Measurements from ENCODE around the gene EPB41L4B. TPM values are rescaled to one million over a fixed set of nuclear protein-coding genes. Genes with fewer than 3 reads are reported as not detected.

The EPB41L4B gene
- total and polyA plus RNA-seq, 2 experiments from 2014 or later: 11.0 to 32.2 TPM

GRCh38 chr9:109286571-109286977 is 34.3 kb downstream of the EPB41L4B start:
- H3K9me3 Mint-ChIP-seq: no peaks in the 10 kb centered on the region; the same call in 2 of the 3 replicates
- H3F3A ChIP-seq (replicated peaks; ENCODE audit: low read depth): no peaks in the 10 kb centered on the region
- peaks cover 7% of the 10 kb centered on the region for H3K27me3 Mint-ChIP-seq (ENCODE audit: insufficient read depth, low read depth, poor library complexity)
- no peak overlapping the region for H2AFZ ChIP-seq
- H3K79me2 ChIP-seq (replicated peaks; ENCODE audit: insufficient read depth): peaks cover 97% of the 10 kb centered on the region
- ATAC-seq (no peak), DNase-seq (ENCODE audit: low spot score) (no peak)
- no peak overlapping the region for H3K27ac ChIP-seq (ENCODE audit: low read depth)
- H3K4me3 ChIP-seq: no peak overlapping the region
- H3K27ac Mint-ChIP-seq: no peak overlapping the region
- H3K36me3 ChIP-seq (ENCODE audit: insufficient read depth): no peaks in the 10 kb centered on the region
- H4K20me1 ChIP-seq (replicated peaks; ENCODE audit: insufficient read depth): peaks cover 26% of the 10 kb centered on the region
- no peak overlapping the region for H3K4me3 Mint-ChIP-seq
- H3K4me1 ChIP-seq (ENCODE audit: insufficient read depth): peaks cover 7% of the 10 kb centered on the region
- H3K36me3 Mint-ChIP-seq (ENCODE audit: low read depth): no peaks in the 10 kb centered on the region
- TF ChIP-seq REST (IDR thresholded peaks at IDR 0.05; ENCODE audit: unreplicated experiment) (no peak), STAT1 (IDR thresholded peaks at IDR 0.05; ENCODE audit: unreplicated experiment) (no peak), EZH2 (IDR thresholded peaks at IDR 0.05; ENCODE audit: low read depth, unreplicated experiment) (no peak), POLR2AphosphoS5 (IDR thresholded peaks at IDR 0.05; ENCODE audit: low read depth) (no peak), JUNB (IDR thresholded peaks at IDR 0.05; ENCODE audit: unreplicated experiment) (no peak), CREB1 (CRISPR knock-in tag; IDR thresholded peaks at IDR 0.05; ENCODE audit: low read depth) (no peak), EZH2phosphoT487 (IDR thresholded peaks at IDR 0.05; ENCODE audit: unreplicated experiment) (no peak), ZNF114 (CRISPR knock-in tag; IDR thresholded peaks at IDR 0.05) (no peak), NANOG (IDR thresholded peaks at IDR 0.05; ENCODE audit: borderline replicate concordance) (no peak), ZNF462 (CRISPR knock-in tag; IDR thresholded peaks at IDR 0.05) (no peak)
- TF ChIP-seq, protein P1, sequence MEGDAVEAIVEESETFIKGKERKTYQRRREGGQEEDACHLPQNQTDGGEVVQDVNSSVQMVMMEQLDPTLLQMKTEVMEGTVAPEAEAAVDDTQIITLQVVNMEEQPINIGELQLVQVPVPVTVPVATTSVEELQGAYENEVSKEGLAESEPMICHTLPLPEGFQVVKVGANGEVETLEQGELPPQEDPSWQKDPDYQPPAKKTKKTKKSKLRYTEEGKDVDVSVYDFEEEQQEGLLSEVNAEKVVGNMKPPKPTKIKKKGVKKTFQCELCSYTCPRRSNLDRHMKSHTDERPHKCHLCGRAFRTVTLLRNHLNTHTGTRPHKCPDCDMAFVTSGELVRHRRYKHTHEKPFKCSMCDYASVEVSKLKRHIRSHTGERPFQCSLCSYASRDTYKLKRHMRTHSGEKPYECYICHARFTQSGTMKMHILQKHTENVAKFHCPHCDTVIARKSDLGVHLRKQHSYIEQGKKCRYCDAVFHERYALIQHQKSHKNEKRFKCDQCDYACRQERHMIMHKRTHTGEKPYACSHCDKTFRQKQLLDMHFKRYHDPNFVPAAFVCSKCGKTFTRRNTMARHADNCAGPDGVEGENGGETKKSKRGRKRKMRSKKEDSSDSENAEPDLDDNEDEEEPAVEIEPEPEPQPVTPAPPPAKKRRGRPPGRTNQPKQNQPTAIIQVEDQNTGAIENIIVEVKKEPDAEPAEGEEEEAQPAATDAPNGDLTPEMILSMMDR (conservative IDR thresholded peaks at IDR 0.05; ENCODE audit: low read depth in 2 of 2): no peak
- TF ChIP-seq, protein P2, sequence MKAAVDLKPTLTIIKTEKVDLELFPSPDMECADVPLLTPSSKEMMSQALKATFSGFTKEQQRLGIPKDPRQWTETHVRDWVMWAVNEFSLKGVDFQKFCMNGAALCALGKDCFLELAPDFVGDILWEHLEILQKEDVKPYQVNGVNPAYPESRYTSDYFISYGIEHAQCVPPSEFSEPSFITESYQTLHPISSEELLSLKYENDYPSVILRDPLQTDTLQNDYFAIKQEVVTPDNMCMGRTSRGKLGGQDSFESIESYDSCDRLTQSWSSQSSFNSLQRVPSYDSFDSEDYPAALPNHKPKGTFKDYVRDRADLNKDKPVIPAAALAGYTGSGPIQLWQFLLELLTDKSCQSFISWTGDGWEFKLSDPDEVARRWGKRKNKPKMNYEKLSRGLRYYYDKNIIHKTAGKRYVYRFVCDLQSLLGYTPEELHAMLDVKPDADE (IDR thresholded peaks at IDR 0.05): no peak
- H3K27me3 ChIP-seq (ENCODE audit: insufficient read depth): no peaks in the 10 kb centered on the region
- H3K4me1 Mint-ChIP-seq: peaks cover 33% of the 10 kb centered on the region
- no peaks in the 10 kb centered on the region for H3K9me2 ChIP-seq (ENCODE audit: insufficient read depth)
- H3K4me2 ChIP-seq: no peak overlapping the region
